Tibial artery (tissue), 4 donors: ENCODE data around the gene SPG7.

Source experiments
- DNase-seq, 2 donors: peaks; one replicate each; pipeline ENCODE4 v3.0.0-alpha.2; 2019
- H3K27ac ChIP-seq, 2 donors: fragments of 200-600 bp; sonication (generic) in 1 of 2; 1 replicate in 1 of 2; 2 replicates in 1 of 2; pipeline ENCODE4 v1.5.1; 2018 to 2019; ENCODE audit warnings: mild to moderate bottlenecking in 1 of 2
- H3K27me3 ChIP-seq, 2 donors: fragments of 200-600 bp; sonication (generic) in 1 of 2; one replicate each; pipeline versions ENCODE4 v1.5.1 to v1.6.0; 2016 to 2019
- H3K36me3 ChIP-seq, 3 donors: fragments of 200-600 bp; sonication (generic) in 2 of 3; one replicate each; pipeline ENCODE4 v1.5.1; 2016 to 2019; ENCODE audit warnings: mild to moderate bottlenecking in 2 of 3
- H3K4me1 ChIP-seq, 4 donors: fragments of 200-600 bp; sonication (generic) in 2 of 4; 1 replicate in 3 of 4; 2 replicates in 1 of 4; pipeline ENCODE4 v1.5.1; 2016 to 2019
- H3K4me3 ChIP-seq, 2 donors: fragments of 200-600 bp; sonication (generic) in 1 of 2; 1 replicate in 1 of 2; 2 replicates in 1 of 2; pipeline ENCODE4 v1.5.1; 2018 to 2019; ENCODE audit warnings: mild to moderate bottlenecking in 2 of 2
- H3K9me3 ChIP-seq, 3 donors: fragments of 200-600 bp; sonication (generic) in 1 of 3; one replicate each; pipeline ENCODE4 v1.5.1; 2016 to 2019
- intact Hi-C: fragments of 100-400 bp; cut with DNase I; formaldehyde crosslinking; loops from one replicate; pipeline ENCODE4 v1.15.0; 2023; ENCODE audit warnings: low total_unique reads
- TF ChIP-seq, protein P1 (sequence below), 2 experiments: fragments of 200-600 bp in 1 of 2; fragments of 450-650 bp in 1 of 2; IDR thresholded peaks; one replicate each; pipeline ENCODE4 v1.5.1; 2017 to 2019; ENCODE audit warnings: antibody characterized with exemption in 2 of 2, mild to moderate bottlenecking in 1 of 2, moderate library complexity in 1 of 2

The SPG7 gene

DNA sequence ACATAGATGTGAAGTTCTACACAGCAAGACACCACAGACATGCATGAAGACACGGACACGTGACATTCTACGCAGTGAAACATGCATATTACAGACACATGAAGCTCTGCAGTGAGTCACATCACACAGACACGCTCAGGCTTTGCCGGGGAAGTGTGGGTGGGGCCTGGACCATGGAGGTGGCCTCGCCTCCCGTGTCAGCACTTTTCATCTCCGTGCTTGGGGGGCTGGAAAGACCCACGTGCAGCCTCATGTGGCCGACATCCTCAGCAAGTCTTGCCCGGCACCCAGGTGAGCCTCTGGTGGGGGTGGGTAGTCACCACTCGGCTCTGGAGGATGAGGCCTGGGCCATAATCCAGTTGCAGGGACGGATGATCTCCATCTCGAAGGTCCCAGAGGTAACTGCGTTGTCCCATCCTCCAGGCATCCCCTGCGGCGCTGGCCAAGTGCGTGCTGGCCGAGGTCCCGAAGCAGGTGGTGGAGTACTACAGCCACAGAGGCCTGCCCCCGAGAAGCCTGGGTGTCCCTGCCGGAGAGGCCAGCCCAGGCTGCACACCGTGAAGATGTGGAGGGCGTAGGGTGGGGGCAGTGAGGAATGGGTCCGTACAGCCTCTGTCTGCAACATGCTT is 88.0 kb downstream of the SPG7 start:
- H3K4me1 ChIP-seq: no peaks in the 10 kb centered on the region
- no peaks in the 10 kb centered on the region for H3K36me3 ChIP-seq
- no peak overlapping the region for H3K4me3 ChIP-seq
- intact Hi-C loops: no loop called here
- H3K27ac ChIP-seq: no peak overlapping the region
- H3K9me3 ChIP-seq: no peaks in the 10 kb centered on the region
- no peaks in the 10 kb centered on the region for H3K27me3 ChIP-seq
- DNase-seq: no peak
- TF ChIP-seq, protein P1, sequence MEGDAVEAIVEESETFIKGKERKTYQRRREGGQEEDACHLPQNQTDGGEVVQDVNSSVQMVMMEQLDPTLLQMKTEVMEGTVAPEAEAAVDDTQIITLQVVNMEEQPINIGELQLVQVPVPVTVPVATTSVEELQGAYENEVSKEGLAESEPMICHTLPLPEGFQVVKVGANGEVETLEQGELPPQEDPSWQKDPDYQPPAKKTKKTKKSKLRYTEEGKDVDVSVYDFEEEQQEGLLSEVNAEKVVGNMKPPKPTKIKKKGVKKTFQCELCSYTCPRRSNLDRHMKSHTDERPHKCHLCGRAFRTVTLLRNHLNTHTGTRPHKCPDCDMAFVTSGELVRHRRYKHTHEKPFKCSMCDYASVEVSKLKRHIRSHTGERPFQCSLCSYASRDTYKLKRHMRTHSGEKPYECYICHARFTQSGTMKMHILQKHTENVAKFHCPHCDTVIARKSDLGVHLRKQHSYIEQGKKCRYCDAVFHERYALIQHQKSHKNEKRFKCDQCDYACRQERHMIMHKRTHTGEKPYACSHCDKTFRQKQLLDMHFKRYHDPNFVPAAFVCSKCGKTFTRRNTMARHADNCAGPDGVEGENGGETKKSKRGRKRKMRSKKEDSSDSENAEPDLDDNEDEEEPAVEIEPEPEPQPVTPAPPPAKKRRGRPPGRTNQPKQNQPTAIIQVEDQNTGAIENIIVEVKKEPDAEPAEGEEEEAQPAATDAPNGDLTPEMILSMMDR (IDR thresholded peaks at IDR 0.05): no peak

DNA sequence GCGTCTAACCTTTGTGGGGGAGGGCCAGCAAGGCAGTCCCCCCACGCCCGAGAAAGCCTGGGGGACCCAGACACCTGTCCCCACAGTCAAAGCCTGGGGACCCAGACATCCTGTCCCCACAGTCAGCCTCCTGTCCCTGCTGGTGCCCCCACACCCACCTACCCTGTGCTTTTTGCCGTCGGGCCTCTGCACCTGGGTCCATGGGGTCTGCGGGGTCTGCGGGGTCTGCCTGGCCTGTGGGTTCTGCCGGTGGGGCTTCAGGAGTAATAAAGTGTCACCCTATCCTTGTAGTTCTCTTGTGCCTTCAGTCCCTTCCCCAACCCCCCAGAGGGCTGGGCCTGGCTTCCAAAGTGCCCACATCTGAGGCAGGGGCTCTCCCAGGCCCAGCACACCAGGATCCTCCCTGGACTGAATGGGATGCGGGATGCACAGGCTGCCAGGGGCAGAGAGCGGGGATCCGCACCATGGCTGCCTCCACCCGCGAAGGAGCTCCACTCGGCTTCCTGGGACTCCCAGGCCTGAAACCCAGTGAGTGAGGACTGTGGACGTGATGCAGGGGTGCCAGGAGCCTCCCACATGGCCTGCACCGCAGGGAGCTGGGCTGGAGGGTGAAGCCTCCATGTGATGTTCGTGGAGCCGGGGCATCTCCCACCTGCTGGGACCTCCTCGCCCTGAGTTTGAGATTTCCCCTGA is 88.9 kb downstream of the SPG7 start:
- no peak overlapping the region for H3K4me3 ChIP-seq
- TF ChIP-seq, protein P1 (IDR thresholded peaks at IDR 0.05): no peak
- no peaks in the 10 kb centered on the region for H3K9me3 ChIP-seq
- intact Hi-C loops: no loop called here
- H3K27me3 ChIP-seq: peaks cover 0 to 4% of the 10 kb centered on the region in 2 donors
- H3K4me1 ChIP-seq: peaks cover 0 to 2% (median under 1%) of the 10 kb centered on the region in 4 donors
- no peaks in the 10 kb centered on the region for H3K36me3 ChIP-seq
- no peak for DNase-seq
- no peak overlapping the region for H3K27ac ChIP-seq

DNA sequence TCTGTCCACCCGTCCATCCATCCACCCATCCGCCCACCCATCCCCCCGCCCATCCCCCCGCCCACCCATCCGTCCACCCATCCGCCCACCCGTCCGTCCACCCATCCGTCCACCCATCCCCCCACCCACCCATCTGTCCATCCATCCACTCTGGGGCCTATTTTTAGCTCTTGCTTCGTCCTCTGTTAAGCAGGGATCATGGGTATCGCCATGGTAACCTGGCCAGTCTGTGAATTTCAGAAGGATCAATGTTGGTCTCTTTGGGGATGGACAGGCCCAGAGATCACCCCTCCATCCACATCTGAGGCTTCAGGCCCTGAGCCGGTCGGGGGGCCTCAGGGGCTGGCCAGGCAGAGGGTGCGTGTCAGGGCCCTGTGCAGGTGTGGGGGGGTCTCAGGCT is 90.0 kb downstream of the SPG7 start:
- TF ChIP-seq, protein P1 (IDR thresholded peaks at IDR 0.05): no peak
- no peak overlapping the region for H3K4me3 ChIP-seq

DNA sequence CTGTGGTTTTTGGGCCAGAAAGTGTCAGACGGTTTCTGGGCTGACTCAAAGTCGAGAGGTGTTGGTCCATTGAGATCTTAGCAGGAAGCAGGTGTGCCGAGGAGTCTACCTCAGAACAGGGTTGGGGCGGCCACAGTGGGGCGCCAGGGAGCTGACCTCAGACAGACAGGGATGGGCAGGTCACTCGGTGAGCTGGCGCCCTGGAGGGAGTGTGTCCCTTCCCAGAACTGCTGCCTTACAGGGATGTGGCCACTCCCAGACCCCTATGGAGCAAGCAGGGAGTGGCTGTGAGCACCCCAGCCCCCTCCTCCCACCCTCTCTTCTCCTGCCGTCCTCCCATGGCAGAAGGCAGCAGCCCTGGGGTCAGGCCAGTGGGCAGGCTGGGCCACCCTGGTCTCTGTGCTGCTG is 91.3 kb downstream of the SPG7 start:
- Histone ChIP-seq H3K9me3 (no peaks in the 10 kb centered on the region), H3K27me3 (peaks cover 0 to 18% of the 10 kb centered on the region in 2 donors), H3K27ac (no peak overlapping the region), H3K4me1 (peaks cover 0 to 11% (median 7%) of the 10 kb centered on the region in 4 donors), H3K36me3 (no peaks in the 10 kb centered on the region), H3K4me3 (no peak overlapping the region)
- TF ChIP-seq, protein P1 (IDR thresholded peaks at IDR 0.05): no peak
- no peak for DNase-seq
- intact Hi-C loops: no loop called here

More for the DNA sequence above, 90.0 kb downstream of the SPG7 start:
- no peak for DNase-seq
- Histone ChIP-seq H3K4me1 (peaks cover 0 to 11% (median 7%) of the 10 kb centered on the region in 4 donors), H3K9me3 (no peaks in the 10 kb centered on the region), H3K27ac (no peak overlapping the region), H3K27me3 (peaks cover 0 to 15% of the 10 kb centered on the region in 2 donors), H3K36me3 (no peaks in the 10 kb centered on the region)
- intact Hi-C loops: no loop called here

DNA sequence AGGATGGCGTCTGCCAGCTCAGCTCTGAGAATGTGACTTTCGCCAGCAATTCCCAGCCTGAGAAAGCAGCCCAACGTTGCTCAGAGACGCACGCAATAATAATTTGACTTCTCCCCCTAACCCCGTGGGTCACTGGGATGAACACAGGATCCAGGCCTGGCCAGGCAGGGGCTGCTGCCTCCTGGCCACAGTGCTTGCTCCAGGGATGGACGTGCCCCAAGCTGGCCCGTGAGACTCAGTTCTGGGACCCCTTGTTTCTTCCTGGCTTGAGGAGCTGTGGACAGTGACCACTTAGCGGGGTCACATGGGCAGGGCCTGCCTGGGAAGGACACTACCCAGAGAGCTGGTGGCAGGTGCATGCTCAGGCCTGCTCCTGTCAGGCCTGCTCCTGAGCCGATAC is 91.7 kb downstream of the SPG7 start:
- Histone ChIP-seq H3K27ac (no peak overlapping the region), H3K4me1 (peaks cover 0 to 11% (median 7%) of the 10 kb centered on the region in 4 donors), H3K4me3 (no peak overlapping the region), H3K9me3 (no peaks in the 10 kb centered on the region), H3K27me3 (peaks cover 0 to 23% of the 10 kb centered on the region in 2 donors), H3K36me3 (no peaks in the 10 kb centered on the region)
- DNase-seq: no peak
- intact Hi-C loops: no loop called here
- TF ChIP-seq, protein P1 (IDR thresholded peaks at IDR 0.05): no peak
